ENCODE data around the gene MUC2.

The MUC2 gene

DNA sequence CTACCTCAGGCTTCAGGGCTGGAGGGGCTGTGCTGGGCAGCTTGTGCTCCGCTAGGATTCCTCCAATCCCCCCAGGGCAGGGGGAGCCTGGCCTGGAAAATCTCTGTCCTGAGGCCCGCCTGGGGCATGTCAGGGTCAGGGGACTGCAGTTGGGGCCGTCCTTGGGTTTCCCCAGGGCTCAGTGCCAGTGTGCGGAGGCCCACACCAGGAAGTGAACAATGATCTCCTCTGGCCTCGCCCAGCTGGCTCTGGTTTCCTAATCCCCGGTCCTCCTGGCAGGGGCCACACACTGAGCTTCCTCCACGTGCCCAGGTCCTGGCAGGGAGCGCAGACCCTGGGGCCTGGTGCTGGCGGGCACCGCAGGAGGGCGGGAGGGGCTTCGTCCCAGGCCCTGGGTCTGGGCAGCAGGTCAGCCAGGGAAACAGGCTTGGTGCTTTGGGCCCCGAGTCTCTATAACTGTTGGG, 1.4 kb upstream of the MUC2 start:
- peak; percentile 6 for DNase-seq

- no peak for DNase-seq
Observed at GRCh38 chr11:1073851-1074243, 827 bp upstream of the MUC2 start.

GRCh38 chr11:1075341-1075911, 752 bp downstream of the MUC2 start:
- DNase-seq = no peak

- DNase-seq = no peak
Observed at GRCh38 chr11:1076061-1076665, 1.5 kb downstream of the MUC2 start.

DNA sequence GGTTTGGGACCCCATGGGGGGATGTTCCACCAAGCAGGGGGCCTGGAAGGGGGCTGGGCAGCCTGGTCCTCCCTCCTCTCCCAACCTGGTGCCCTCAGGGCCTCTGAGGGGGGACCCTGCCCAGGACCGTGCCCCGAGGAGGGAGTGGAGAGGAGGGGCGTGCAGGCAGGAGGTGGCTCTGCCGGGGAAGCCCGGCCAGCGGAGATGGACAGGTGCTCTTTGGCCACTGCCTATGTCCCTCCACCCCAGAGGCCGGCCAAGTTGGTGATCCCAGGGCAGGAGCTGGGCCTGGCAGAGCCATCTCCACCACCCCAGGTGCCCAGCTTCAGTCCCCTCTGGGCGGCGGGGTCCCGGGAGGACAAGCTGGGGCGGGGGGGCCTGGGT, 2.4 kb downstream of the MUC2 start:
- DNase-seq = no peak

GRCh38 chr11:1077417-1078119, 2.9 kb downstream of the MUC2 start:
- DNase-seq = no peak

- no peak for DNase-seq
Observed at GRCh38 chr11:1078191-1078601, 3.5 kb downstream of the MUC2 start.

DNA sequence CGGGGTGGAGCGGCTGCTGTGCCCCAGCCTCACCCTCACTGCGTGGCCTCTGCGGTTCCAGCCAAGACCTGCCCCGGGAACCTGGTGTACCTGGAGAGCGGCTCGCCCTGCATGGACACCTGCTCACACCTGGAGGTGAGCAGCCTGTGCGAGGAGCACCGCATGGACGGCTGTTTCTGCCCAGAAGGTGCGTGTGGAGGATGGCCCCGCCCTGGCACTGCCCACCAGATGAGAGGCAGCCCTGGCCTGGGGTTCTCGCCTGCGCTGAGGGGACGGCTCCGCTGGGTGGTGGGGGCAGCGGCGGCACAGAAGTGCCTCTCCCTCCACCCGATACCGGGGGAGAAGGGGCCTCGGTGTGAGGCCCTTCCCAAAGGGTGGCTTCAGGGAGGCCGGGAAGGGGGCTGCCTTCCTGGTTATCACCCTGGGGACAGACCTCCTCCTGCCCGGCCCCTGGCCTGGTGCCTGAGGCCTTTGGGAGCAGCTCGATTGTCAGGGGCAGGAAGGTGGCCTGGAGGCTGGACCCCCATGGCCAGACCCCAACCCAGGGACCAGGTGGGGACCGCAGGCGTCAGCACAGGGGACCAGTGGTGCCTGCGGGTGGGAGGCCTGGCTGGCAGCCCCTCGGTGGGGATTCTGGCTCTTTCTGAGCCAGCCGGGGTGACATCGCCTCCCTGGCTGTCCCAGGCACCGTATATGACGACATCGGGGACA, 7.1 kb downstream of the MUC2 start:
- no peak for DNase-seq

DNA sequence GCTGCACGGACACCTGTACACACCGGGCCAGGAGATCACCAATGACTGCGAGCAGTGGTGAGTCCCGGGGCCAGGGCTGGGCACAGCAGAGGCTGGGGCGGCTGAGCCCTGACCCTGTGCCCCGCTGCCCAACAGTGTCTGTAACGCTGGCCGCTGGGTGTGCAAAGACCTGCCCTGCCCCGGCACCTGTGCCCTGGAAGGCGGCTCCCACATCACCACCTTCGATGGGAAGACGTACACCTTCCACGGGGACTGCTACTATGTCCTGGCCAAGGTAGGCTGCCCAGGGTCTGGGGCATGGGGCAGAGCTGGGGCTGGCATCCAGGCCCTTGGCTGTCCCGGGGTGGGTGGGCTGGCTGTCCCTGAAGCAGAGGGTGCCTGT, 7.7 kb downstream of the MUC2 start:
- no peak for DNase-seq

- DNase-seq = no peak
Observed at GRCh38 chr11:1082728-1083620, 8.3 kb downstream of the MUC2 start.

DNA sequence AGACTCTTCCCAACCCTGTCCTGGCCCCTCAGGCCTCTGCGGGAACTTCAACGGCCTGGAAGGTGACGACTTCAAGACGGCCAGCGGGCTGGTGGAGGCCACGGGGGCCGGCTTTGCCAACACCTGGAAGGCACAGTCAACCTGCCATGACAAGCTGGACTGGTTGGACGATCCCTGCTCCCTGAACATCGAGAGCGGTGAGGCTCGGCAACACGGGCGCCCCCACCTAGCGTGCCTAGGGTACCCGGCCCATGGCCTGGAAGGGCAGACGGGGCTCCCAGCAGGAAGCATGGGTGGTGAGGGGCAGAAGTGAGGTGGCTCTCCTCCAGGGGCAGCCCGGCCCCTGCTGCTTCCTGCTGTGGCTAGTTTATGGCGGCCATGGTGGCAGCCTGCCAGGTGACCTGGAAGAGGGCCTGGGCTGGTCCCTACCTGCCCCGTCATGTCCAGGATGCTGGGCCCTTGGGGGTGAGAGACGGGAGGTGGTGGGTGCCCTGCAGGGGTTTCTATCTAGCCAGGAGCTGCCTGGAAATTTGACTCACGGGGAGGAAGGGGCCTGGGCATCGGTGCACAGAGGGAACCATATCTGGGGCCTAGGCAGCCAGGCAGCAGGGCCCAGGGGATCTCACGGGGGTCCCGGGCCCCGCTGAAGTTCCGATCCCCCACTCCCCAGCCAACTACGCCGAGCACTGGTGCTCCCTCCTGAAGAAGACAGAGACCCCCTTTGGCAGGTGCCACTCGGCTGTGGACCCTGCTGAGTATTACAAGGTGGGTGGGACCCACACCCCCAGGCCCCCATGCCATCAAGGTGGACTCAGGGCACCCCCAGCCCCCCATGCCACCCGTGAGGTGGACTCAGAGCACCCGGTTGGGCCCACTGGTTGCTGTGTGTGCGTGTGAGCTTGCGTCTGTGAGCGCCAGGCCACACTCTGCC, 9.2 kb downstream of the MUC2 start:
- DNase-seq = no peak

DNA sequence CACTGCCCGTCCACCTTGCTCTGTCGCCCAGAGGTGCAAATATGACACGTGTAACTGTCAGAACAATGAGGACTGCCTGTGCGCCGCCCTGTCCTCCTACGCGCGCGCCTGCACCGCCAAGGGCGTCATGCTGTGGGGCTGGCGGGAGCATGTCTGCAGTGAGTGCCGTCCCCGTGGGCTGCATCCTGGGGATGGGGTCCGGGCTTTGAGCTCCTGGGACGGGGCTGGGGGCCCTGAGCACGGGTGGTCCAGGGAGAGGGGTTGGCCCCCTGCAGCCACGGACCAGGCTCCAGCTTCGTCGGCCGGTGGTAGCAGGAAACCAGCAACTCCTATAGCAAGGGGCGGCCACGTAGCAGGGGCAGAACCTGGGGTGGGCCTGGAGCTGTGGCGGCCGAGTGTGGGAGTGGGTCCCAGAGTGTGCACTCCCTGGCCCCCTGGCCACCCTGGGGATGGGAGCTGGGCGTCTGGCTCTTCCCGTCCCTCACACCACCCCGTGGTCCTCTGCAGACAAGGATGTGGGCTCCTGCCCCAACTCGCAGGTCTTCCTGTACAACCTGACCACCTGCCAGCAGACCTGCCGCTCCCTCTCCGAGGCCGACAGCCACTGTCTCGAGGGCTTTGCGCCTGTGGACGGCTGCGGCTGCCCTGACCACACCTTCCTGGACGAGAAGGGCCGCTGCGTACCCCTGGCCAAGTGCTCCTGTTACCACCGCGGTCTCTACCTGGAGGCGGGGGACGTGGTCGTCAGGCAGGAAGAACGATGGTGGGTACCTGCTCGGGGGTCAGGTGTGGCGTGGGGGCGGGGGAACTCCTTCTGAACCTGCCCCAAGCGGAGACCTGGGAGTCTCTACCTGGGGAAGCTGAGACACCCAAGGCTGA, 10.1 kb downstream of the MUC2 start:
- DNase-seq = no peak

- no peak for DNase-seq
Observed at GRCh38 chr11:1085440-1086170, 10.9 kb downstream of the MUC2 start.

GRCh38 chr11:1086171-1087102, 11.8 kb downstream of the MUC2 start:
- no peak for DNase-seq

DNA sequence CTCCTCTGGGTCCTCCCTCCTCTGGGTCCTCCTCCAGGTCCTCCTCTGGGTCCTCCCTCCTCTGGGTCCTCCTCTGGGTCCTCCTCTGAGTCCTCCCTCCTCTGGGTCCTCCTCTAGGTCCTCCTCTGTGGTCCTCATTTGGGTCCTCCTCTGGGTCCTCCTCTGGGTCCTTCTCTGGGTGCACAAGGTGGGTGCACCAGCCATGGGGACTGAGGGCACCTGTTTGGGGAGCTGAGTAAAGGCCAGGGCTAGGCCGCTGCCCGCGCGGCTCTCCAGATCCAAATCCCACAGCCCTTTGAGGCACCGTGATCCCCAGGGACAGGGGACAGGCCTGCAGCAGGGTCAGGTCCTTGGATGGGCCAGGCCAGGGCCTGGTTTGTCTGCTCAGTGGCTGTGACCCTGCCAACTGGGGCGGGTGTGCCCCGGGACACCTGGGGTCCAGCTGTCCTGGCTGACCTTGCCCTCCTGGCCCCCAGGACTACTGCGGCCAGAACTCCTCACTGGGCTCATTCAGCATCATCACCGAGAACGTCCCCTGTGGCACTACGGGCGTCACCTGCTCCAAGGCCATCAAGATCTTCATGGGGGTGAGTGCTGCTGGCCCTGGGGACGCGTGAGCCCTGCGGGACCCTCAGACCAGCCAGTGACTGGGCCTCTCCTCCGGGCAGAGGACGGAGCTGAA, 12.7 kb downstream of the MUC2 start:
- no peak for DNase-seq

- no peak for DNase-seq
Observed at GRCh38 chr11:1087961-1088926, 13.6 kb downstream of the MUC2 start.

All from NCI-H1092 treated with DMSO at 0.1 percent for 48 hours (cell line).